ENCODE measurements around the gene DNAJC5.

GRCh38 chr20:63846128-63846771, 48.7 kb upstream of the DNAJC5 start:
- TF ChIP-seq EZH2phosphoT487 (IDR thresholded peaks at IDR 0.05; ENCODE audit: insufficient read depth, low read depth) = no peak
- no peak for TF ChIP-seq EZH2 (IDR thresholded peaks at IDR 0.05; ENCODE audit: insufficient read depth, poor library complexity, severe bottlenecking)

Measured in GM23248 (cell line).